ENCODE data around the gene CRAMP1. TPM values are rescaled to one million over a fixed set of nuclear protein-coding genes. Genes with fewer than 3 reads are reported as not detected.

CRAMP1 gene
- total and polyA plus RNA-seq, 12 donors = 3.2 to 13.8 (median 10.5) TPM

DNA sequence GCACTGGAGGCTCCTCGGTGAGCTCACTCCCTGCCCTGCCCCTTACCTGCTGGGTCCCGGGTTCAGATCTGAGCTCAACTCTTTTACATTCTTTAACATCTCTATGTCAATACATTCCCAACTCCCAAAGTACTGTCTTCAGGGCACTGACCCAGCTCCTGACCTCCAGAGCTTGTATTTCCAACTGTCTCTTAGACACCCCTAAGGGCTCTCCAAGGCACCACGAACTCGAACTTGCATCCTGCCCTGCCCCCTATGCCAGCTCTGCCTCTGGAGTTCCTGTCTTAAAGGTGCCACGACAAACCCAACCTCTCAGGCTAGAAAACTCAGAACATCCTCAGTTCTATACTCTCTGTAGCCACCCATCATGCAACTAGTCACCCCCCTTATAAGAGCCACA, 38.9 kb upstream of the CRAMP1 start:
- TF ChIP-seq CTCF (IDR thresholded peaks at IDR 0.05) = no peak
- ATAC-seq = no peak
- no peaks in the 10 kb centered on the region for H3K27me3 ChIP-seq
- 90 to 93% methylated on average over 5 of the region's 5 CpGs for WGBS, 2 donors
- DNase-seq = no peak
- peaks cover 0 to 33% (median 0%) of the 10 kb centered on the region in 9 donors for H3K36me3 ChIP-seq
- no peak overlapping the region for H3K27ac ChIP-seq
- H3K9me3 ChIP-seq = no peaks in the 10 kb centered on the region
- no peak overlapping the region for H3K4me3 ChIP-seq
- intact Hi-C loops (cut with DNase I) = no loop called here
- no peaks in the 10 kb centered on the region for H3K4me1 ChIP-seq

GRCh38 chr16:1575578-1575977, 36.6 kb upstream of the CRAMP1 start:
- TF ChIP-seq CTCF (IDR thresholded peaks at IDR 0.05) = no peak
- H3K4me3 ChIP-seq = no peak overlapping the region
- no peaks in the 10 kb centered on the region for H3K4me1 ChIP-seq
- no peaks in the 10 kb centered on the region for H3K9me3 ChIP-seq
- intact Hi-C loops (cut with DNase I) = no loop called here
- peaks cover 0 to 51% (median 6%) of the 10 kb centered on the region in 9 donors for H3K36me3 ChIP-seq
- no peak for ATAC-seq
- no peaks in the 10 kb centered on the region for H3K27me3 ChIP-seq
- H3K27ac ChIP-seq = no peak overlapping the region
- no peak for DNase-seq

DNA sequence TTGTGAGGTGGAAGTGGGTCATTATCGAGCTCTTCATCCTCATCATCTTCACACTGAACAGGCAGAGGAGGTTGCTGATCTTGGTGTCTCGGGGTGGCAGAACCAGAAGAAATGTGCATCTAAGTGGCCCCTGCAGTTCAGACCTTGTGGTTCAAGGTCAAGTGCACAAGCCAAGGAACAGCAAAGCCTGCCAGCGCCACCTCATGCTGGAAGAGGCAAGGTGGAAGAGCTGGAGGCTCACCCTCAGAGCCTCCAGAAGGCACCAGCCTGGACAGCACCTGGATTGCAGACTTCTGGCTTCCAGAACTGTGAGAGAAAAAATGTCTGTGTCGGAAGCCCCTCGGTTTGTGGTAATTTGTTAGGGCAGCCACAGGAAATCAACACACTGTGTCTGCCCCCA, 32.9 kb upstream of the CRAMP1 start:
- 95 to 96% methylated on average over 5 of the region's 5 CpGs for WGBS, 2 donors
- Histone ChIP-seq H3K4me1 (no peaks in the 10 kb centered on the region), H3K27ac (no peak overlapping the region), H3K9me3 (no peaks in the 10 kb centered on the region), H3K4me3 (no peak overlapping the region), H3K36me3 (peaks cover 0 to 66% (median 8%) of the 10 kb centered on the region in 9 donors), H3K27me3 (no peaks in the 10 kb centered on the region)
- no peak for ATAC-seq
- intact Hi-C loops (cut with DNase I) = no loop called here
- peak in 1 of 9 donors; percentile 10 for TF ChIP-seq CTCF (IDR thresholded peaks at IDR 0.05)
- DNase-seq = no peak

DNA sequence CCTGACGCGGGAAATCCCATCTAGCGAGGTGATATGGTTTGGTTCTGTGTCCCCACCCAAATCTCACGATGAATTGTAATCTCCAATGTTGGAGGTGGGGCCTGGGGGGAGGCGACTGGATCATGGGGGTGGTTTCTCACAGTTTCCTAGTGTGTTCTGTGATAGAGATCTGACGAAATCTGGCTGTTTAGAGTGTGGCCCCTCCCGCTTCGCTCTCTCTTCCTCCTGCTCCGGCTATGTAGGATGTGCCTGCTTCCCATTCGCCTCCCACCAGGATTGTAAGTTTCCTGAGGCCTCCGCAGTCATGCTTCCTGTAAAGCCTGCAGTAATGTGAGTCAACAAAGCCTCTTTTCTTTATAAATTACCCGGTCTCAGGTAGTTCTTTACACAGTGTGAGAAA, 31.9 kb upstream of the CRAMP1 start:
- H3K4me3 ChIP-seq = no peak overlapping the region
- whole genome bisulfite sequencing, 2 donors = 75 to 79% methylated on average over 12 of the region's 12 CpGs
- no peak overlapping the region for H3K27ac ChIP-seq
- H3K9me3 ChIP-seq = no peaks in the 10 kb centered on the region
- ATAC-seq (peak in 2 of 8 donors; percentile 40 to 58), DNase-seq (no peak)
- peaks cover 0 to 76% (median 8%) of the 10 kb centered on the region in 9 donors for H3K36me3 ChIP-seq
- no peak for TF ChIP-seq CTCF (IDR thresholded peaks at IDR 0.05)
- no peaks in the 10 kb centered on the region for H3K4me1 ChIP-seq
- H3K27me3 ChIP-seq = no peaks in the 10 kb centered on the region
- intact Hi-C loops (cut with DNase I) = no loop called here

All from heart right ventricle (tissue), 16 donors.